HG03095 (cell line): ENCODE measurements around the gene UBE3A.
"Not testable (repeated sequence)": the region's sequence is repeated elsewhere in the genome, so short reads cannot be mapped to it uniquely, and the experiment has no call there.

ENCODE experiments used
- ATAC-seq: cut with Tn5 transposase; IDR thresholded peaks from one replicate; pipeline ENCODE4 v1.9.1; 2021; ENCODE audit warnings: moderate library complexity; ENCODE audit not compliant: unreplicated experiment

The UBE3A gene

DNA sequence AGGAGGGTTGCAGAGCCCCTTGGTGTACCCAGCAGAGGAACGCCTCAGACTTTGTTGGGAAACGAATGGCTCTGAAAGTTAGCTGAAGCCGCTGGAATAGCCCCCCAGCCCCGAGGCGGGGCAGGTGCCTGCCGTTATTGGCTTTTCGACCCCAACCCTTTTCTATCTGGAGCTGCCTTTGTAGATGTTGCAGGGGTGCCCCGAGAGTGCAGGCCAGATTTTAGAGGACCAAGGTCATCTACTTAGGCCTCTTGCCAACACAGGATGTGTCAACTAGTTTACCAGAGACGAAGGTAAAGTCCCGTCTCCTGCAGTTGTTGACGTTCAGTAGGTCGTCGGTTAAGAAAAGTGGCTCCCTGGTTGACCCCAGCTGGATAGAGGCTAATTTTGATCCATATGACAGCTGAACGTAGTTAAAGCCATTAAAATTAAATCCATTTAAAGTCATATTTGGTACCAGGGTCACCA lies 579 bp upstream of the UBE3A start:
- no peak for ATAC-seq

DNA sequence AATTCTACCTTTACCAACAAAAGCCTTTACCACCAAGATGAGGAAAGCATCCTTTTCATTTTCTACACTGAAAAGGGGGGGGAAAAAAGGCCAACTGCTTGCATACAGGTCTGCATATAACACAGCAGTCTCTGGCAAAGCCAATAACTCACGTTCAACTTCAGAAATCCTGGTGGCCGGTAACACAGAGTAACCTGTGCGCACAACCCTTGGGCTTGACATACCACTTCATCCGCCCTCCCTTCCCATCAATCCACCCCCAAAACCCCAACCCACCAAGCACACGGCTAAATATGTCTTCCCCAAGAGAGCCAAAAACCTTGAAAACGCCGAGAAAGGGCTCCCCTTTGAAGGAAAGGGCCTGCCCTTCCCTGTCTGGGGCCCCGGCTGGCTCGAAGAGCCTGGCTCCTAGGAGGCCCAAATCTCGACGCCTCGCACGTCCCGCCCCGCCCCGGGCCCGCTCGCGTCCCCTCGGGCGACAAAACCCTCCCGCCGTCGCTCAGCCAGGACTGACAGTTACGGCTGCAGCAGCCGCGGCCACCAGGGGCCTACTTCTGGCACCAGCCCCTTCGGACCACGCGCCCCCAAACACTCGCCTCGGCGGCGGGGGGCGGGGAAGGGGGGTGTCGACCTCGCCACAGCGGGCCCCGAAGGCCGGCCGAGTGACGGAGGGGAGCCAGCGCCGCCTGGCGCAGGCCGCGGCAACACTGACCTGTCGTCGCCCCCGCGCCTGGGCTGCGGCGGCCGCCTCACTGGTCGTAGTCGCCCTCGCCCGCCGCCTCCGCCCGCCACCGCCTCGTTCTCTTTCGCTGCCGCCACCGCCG lies 835 bp downstream of the UBE3A start:
- peak; percentile 48 for ATAC-seq

DNA sequence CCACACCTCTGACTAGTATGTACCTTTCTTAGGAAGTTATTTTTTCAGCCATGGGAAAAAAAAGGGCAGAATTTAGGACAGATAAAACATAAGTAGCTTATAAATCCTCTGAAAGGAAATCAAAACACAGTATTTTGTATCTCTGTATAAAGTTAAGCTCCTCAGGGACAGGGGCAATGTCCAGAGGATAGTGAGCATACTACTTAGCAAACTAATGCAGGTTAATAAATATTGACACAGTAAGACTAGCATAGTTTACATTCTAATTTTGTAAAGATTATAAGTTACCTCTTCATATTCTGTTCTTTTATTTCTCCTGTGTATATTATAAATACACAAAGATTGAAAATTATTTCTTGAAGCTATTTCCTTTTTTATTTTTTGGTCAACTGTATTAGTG lies 2.1 kb downstream of the UBE3A start:
- no peak for ATAC-seq

DNA sequence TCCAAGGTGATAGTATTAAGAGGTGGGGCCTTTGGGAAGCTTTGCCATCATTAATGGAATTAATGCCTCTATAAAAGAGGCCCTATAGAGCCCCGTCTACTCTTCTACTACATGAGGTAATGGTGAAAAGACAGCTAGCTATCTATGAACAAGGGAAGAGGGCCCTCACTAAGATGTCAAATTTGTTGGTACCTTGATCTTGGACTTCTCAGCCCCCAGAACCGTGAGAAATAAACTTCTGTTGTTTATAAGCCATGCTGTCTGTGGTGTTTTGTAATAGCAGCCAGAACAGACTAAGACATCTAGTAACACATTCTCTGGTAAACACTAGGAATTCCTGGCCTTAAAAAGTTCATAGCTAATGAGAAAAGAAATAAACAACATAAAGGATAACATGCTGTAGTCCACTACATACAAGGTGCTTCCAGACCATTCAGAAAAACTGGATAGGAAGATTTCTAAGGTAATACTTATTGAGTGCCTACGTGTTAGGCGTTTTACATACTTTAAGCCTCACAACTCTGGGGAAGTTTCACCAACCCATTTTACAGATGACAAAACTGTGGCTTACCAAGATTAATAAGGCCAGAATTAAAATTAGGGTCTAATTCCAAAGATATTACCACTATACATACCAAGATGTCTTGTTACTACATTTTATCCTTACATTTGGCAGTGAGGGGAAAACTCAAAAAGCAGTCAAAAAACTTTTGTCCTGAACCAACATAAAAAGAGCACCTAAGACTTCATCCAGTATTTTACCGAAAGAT lies 3.2 kb downstream of the UBE3A start:
- no peak for ATAC-seq

DNA sequence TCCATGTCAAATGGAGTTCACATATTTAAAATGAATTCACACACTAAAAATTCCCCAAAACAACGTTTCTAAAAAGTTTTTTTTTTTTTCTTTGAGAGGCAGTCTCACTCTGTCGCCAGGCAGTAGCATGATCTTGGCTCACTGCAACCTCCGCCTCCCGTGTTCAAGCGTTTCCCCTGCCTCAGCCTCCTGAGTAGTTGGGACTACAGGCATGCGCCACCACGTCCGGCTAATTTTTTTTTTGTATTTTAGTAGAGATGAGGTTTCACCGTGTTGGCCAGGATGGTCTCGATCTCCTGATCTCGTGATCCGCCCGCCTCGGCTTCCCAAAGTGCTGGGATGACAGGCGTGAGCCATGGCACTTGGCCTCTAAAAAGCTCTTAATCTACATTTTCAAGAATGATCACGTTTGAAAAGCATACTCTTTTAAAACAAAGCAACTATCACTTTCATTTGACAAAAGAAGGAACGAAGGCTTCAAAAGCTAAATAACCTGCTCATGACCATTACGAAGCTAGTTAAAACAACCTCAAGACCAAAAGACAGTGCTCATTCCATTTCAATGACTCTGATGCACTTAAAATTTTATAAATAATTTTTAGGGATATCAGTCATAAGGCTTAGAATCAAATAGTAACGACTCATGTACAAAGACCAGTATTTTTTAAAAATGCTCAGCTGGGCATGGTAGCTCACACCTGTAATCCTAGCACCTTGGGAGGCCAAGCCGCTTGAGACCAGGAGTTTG lies 5.5 kb downstream of the UBE3A start:
- no peak for ATAC-seq

- ATAC-seq, result no peak
Measured at GRCh38 chr15:25431836-25432561, 6.8 kb downstream of the UBE3A start.

DNA sequence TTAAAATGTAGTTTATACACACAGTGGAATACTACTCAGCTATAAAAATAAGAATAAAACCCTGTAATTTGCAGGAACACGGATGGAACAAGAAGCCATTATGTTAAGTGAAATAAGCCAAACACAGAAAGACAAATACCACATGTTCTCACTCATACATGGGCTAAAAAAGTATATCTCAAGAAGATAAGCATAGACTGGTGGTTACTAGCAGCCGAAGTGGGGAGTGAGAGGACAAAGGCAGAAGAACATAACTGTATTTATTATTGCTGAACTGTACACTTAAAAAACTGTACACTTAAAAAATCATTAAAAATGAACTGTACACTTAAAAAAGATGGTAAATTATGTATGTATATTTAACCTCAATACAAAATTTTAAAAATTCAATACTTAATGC lies 11.0 kb downstream of the UBE3A start:
- ATAC-seq, result no peak

GRCh38 chr15:25426896-25427610 lies 11.8 kb downstream of the UBE3A start:
- ATAC-seq, result no peak

DNA sequence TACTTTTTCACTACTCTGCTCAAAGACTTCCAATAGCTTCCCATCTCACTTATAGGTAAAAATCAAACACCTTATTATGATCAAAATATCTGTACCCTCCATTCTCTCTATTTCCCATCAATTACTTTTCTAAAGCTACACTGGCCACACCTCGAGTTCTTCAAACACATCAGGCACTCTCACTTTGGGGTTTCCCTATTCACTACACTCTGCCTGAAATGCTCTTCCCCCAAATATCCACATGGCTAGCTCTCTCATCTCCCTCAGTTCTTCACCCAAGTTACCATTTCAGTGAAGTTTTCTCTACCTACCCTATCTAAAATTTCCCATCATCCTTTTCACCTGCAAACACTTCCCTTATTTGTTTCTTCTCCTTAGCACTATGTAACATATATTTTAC lies 14.8 kb downstream of the UBE3A start:
- no peak for ATAC-seq

DNA sequence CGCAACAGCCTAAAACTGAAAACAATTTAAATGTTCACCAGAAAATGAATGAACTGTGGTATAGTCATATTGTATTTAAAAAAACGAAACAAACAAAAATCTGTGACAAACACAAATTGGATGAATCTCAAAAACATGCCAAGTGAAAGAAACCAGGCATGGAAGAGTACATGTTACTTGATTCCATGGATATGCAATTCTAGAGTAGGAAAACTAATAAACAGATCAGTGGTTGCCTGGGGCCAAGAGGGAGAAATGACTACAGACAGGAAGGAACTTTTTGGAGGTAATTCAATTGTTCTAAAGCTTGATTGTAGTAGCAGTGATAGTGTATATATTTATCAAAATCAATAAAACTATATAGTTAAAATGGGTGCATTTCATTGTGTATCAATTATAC lies 16.8 kb downstream of the UBE3A start:
- no peak for ATAC-seq

DNA sequence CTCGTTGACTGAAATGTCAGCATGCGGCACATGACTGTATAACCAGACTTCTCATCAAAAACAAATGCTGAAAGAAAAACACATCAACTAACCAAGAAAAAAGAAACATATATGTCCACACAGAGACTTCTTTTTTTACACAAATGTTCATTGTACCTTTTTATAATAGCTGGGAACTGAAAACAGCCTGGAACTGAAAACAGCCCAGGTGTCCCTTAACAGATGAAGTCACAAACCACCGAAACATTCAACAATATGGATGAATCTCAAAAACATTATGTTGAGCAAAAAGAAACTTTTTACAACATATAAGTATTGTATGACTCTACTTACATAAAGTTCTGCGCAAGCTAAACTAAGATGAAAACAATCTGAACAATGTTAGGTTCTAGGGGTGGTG lies 20.6 kb downstream of the UBE3A start:
- no peak for ATAC-seq

DNA sequence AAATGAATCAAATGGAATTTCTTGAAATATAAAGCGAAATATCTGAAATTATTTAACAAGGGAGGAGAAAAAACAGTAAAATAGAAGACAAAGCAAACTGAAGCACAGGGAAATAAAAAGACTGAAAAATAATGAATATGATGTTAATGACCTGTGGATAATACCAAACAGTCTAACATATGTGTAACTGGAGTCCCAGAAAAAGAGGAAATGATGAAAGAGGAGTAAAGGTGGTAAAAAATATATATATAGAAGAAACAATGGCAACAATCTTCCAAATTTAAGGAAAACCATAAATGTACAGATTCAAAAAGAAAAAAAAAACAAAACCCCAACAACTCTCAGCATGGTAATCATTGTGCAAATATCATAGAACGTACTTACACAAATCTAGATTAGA lies 21.2 kb downstream of the UBE3A start:
- no peak for ATAC-seq

- no peak for ATAC-seq
Measured at GRCh38 chr15:25416693-25417092, 22.1 kb downstream of the UBE3A start.

- no peak for ATAC-seq
Measured at GRCh38 chr15:25415707-25416106, 23.1 kb downstream of the UBE3A start.

DNA sequence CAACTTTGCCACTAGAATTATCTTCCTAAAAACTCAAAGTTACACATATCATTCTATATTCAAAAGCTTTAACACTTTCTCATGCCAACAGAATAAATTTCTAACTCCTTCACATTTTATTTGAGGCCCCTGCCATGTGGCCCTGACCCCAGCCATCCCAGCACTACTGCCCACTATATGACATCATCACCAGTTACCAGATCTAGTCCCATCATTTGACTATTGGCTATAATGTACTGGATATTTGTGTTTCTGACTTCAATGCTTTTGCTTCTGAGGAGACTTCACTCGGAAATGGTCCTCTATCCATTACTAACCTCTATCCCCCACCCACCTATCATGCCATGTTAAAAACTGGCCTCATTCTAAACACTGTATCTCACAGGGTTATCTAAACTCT lies 23.6 kb downstream of the UBE3A start:
- ATAC-seq, result no peak

DNA sequence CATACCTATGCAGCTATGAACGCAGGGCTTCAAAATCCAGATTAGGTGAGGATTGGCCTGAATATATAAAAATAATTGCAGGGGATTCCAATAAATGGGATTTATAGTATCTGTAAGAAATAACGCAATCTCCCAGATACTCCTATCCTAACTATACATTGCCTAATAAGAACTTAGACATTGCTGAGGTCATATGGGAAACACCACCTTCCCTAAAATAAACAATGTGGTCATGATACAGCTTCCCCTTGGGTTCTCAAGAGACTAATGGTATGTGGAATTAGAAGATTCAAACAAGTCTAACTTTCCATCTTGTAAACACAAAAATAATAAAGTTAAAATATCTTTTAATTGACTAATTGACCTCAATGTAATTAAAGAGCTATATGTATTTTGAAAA lies 28.2 kb downstream of the UBE3A start:
- no peak for ATAC-seq

DNA sequence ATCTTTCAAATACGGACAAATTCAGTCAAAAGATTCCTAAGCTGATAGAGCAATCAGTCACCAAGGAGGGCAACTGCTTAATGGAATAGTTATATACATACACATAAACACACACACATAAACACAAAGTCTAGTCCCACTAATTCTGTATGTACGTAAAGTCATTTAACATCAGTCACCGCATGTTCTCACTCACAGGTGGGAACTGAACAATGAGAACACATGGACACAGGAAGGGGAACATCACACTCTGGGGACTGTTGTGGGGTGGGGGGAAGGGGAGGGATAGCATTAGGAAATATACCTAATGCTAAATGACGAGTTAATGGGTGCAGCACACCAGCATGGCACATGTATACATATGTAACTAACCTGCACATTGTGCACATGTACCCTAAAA lies 29.1 kb downstream of the UBE3A start:
- ATAC-seq, result not testable (repeated sequence)

DNA sequence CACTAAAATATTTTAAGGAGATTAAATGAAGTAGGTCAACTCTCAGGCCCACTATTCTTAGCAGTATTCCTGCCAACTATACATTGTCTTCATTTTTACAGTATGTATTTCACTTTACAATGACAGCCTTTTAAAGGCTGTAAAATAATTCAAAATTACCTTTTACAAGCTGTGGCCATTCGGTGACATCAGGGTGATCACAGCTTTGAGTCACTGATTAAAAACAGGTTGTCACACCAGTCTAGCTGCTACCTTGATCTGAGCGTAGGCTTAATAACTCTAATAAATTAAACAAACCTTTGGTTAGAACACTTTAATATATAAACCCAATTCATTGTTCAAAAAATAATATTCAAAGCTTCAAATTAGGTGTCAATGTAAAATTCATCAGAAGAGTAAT lies 29.9 kb downstream of the UBE3A start:
- ATAC-seq, result no peak

DNA sequence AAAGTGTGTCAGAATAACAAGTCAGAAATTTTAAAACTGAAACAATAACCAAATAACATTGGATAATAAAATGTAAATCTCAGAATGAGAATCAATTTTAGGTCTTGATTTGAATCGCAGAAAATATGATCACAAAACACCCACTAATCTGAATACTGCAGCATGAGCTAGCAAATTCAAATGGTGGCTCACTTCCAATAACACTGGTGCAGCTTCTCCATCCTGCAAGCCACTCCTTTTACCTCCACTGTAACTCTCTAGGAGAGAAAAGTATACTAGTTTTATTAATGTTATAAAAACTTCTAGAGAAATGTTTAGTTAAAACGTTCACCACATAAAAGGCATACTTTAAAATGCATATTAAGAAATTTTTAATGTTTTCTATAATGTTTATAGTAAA lies 30.4 kb downstream of the UBE3A start:
- ATAC-seq, result no peak

DNA sequence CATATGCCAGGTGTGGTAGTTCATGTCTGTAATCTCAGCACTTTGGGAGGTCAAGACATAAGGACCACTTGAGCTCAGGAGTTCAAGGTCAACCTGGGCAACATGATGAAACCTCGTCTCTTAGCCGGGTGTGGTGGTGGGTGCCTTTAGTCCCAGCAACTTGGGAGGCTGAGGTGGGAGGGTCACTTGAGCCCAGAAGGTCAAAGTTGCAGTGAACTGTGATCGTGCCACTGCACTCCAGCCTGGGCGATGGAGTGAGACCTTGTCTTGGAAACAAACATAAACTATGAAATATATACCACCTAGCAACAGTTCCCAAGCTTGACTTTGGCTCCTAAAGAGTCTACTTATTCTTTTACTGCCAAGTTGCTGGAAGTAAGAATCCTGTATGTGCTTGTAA lies 30.9 kb downstream of the UBE3A start:
- ATAC-seq, result no peak
